ENCODE measurements around the gene CACNA2D1.

Gene CACNA2D1

GRCh38 chr7:82166260-82167015, 277.1 kb downstream of the CACNA2D1 start:
- TF ChIP-seq FOXP2 (optimal IDR thresholded peaks at IDR 0.05; ENCODE audit: borderline replicate concordance, extremely low read depth, extremely low read length, insufficient read depth) (no peak), TAF1 (IDR thresholded peaks at IDR 0.05; ENCODE audit: borderline replicate concordance, insufficient read depth, low read length) (no peak)

DNA sequence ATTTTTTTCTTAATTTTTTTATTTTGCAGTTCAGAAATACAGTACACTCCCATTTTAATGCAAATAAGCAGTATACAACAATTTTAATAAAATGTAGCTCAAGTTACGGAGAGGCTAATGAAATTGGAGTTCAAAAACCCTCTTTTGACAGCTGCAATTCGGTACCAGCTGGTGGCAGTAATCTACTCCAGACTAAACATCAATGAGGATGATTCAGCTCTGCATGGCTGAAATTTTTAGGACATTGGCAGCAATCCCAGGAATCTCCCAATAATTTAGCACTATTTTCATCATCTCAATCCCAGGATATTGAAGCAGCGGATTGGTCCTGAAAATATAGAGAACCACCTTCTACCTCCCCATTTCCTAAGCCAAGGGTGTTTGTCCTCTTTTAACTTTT, 278.8 kb downstream of the CACNA2D1 start:
- TF ChIP-seq FOXP2 (optimal IDR thresholded peaks at IDR 0.05; ENCODE audit: borderline replicate concordance, extremely low read depth, extremely low read length, insufficient read depth), result no peak
- TF ChIP-seq TAF1 (IDR thresholded peaks at IDR 0.05; ENCODE audit: borderline replicate concordance, insufficient read depth, low read length), result no peak
- no peak for TF ChIP-seq POLR2AphosphoS5 (IDR thresholded peaks at IDR 0.05; ENCODE audit: low read depth, low read length)
- no peak for TF ChIP-seq REST (IDR thresholded peaks at IDR 0.05; ENCODE audit: insufficient read depth in 1 of 2, low read depth in 2 of 2, low read length in 2 of 2)
- no peak for TF ChIP-seq SIN3A (IDR thresholded peaks at IDR 0.05; ENCODE audit: borderline replicate concordance, insufficient read depth, low read length)

- no peak for TF ChIP-seq TAF1 (IDR thresholded peaks at IDR 0.05; ENCODE audit: borderline replicate concordance, insufficient read depth, low read length)
- TF ChIP-seq SIN3A (IDR thresholded peaks at IDR 0.05; ENCODE audit: borderline replicate concordance, insufficient read depth, low read length), result no peak
- no peak for TF ChIP-seq REST (IDR thresholded peaks at IDR 0.05; ENCODE audit: insufficient read depth in 1 of 2, low read depth in 2 of 2, low read length in 2 of 2)
- TF ChIP-seq FOXP2 (optimal IDR thresholded peaks at IDR 0.05; ENCODE audit: borderline replicate concordance, extremely low read depth, extremely low read length, insufficient read depth), result no peak
- TF ChIP-seq POLR2AphosphoS5 (IDR thresholded peaks at IDR 0.05; ENCODE audit: low read depth, low read length), result no peak
Observed at GRCh38 chr7:82164410-82164809, 279.2 kb downstream of the CACNA2D1 start.

DNA sequence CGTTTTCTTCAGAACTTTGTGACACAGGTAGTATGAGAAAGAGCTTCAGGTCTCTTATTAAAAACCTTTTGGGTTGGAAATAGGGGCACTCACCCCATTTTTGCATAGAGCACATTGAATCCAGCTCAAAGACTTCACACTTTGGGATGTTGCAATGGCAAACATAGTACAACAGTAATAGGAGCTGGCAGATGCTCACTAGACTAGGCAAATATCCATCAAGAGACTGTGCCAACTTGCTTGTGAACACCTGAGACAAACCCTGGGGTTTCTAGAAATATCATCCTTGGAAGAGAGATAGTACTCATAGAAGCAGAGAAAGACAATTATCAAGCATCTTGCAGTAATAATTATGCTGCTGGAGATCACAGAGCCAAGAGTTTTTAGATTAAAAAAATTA, 280.0 kb downstream of the CACNA2D1 start:
- TF ChIP-seq SIN3A (IDR thresholded peaks at IDR 0.05; ENCODE audit: borderline replicate concordance, insufficient read depth, low read length), result no peak
- no peak for TF ChIP-seq TAF1 (IDR thresholded peaks at IDR 0.05; ENCODE audit: borderline replicate concordance, insufficient read depth, low read length)
- TF ChIP-seq REST (IDR thresholded peaks at IDR 0.05; ENCODE audit: insufficient read depth in 1 of 2, low read depth in 2 of 2, low read length in 2 of 2), result no peak
- TF ChIP-seq FOXP2 (optimal IDR thresholded peaks at IDR 0.05; ENCODE audit: borderline replicate concordance, extremely low read depth, extremely low read length, insufficient read depth), result no peak
- TF ChIP-seq POLR2AphosphoS5 (IDR thresholded peaks at IDR 0.05; ENCODE audit: low read depth, low read length), result no peak

- no peak for TF ChIP-seq REST (IDR thresholded peaks at IDR 0.05; ENCODE audit: insufficient read depth in 1 of 2, low read depth in 2 of 2, low read length in 2 of 2)
- no peak for TF ChIP-seq POLR2AphosphoS5 (IDR thresholded peaks at IDR 0.05; ENCODE audit: low read depth, low read length)
- TF ChIP-seq TAF1 (IDR thresholded peaks at IDR 0.05; ENCODE audit: borderline replicate concordance, insufficient read depth, low read length), result no peak
- TF ChIP-seq FOXP2 (optimal IDR thresholded peaks at IDR 0.05; ENCODE audit: borderline replicate concordance, extremely low read depth, extremely low read length, insufficient read depth), result no peak
- TF ChIP-seq SIN3A (IDR thresholded peaks at IDR 0.05; ENCODE audit: borderline replicate concordance, insufficient read depth, low read length), result no peak
Observed at GRCh38 chr7:82162289-82162688, 281.3 kb downstream of the CACNA2D1 start.
